Glomerular endothelial cell (primary cell): ENCODE results near the gene FERD3L. TPM values are rescaled to one million over a fixed set of nuclear protein-coding genes. Genes with fewer than 3 reads are reported as not detected.

ENCODE experiments used
- DNase-seq: peaks from one replicate; pipeline ENCODE4 v3.0.0-alpha.2; 2011; ENCODE audit warnings: low read depth, low spot score; ENCODE audit errors: extremely low read depth
- total RNA-seq: library from RNA; depleted of rRNA; stranded (reverse); fragments of >200 nt; gene quantifications from 2 replicates; pipeline ENCODE4 v1.2.3, GENCODE V29; 2015

Gene FERD3L
- total RNA-seq, 1 donor from 2014 or later: not detected

DNA sequence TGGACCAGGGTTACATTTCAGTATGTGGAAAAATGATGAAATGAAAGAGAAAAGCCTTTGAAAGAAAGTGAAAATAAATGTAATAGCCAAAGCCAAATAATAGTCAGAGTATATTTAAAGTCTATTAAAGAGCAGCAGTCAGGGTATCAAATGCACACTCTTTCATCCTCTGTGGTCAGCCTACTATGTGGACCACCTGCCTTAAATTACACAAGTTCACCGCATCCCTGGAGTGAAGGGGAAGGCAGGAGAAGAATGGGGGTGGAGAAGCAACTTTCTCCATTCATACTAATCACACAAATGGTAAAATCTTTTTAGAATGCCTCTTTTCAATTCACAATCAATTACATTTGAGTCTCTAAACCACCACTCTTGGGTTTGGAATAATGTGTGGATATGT, 43.7 kb downstream of the FERD3L start:
- no peak for DNase-seq

DNA sequence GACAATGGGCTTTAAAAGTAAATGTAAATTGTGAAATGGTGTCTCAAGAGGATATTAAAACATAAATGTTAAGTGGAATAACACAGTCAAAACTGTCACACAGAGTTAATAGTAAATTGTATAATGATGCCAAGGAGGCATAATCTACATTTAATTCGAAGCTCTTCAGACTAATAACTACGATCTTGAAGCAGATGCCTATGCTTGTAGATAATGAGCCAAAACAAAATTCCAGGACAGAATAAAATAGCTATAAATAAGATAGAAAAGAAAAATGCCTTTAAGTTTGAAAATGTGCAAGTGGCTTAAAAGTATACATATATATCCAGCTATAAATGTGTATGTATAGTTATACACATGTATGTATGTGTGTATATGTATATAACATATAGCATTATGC, 45.3 kb downstream of the FERD3L start:
- no peak for DNase-seq

DNA sequence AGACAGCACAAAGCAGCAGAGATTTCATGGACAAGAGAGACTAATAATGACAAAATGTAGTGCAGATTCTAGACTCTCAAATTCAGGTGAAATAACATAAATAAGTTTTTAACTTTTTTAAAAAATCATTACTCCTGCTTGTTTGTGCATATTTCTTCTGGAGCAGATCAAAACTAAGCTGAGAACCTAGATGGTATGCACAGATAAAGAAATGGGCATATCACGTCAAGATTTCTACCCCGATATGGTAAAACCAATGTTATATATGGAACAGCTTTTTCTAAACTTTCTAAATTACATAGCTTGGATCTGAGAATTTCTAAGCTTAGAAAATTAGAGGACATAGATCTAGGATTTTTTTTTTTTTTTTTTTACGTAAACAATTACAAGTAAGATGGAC, 46.0 kb downstream of the FERD3L start:
- DNase-seq: no peak

DNA sequence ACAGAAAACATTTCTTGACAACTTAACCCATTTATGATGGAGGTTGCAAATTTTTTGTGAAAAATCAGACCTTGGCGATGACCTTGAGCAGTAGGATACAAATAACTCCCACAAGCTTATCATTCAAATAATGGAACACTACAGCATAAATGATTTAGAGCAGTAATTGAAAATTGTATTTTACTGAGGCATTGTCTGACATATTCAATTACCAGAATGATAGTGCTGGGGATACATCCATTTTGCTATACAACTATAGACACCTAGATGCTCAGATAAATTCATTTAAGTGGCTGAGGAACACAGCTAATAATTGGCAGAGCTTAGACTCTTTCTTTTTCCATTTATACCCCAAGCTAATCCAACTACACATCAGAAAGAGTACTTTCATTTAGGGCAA, 46.7 kb downstream of the FERD3L start:
- no peak for DNase-seq

DNA sequence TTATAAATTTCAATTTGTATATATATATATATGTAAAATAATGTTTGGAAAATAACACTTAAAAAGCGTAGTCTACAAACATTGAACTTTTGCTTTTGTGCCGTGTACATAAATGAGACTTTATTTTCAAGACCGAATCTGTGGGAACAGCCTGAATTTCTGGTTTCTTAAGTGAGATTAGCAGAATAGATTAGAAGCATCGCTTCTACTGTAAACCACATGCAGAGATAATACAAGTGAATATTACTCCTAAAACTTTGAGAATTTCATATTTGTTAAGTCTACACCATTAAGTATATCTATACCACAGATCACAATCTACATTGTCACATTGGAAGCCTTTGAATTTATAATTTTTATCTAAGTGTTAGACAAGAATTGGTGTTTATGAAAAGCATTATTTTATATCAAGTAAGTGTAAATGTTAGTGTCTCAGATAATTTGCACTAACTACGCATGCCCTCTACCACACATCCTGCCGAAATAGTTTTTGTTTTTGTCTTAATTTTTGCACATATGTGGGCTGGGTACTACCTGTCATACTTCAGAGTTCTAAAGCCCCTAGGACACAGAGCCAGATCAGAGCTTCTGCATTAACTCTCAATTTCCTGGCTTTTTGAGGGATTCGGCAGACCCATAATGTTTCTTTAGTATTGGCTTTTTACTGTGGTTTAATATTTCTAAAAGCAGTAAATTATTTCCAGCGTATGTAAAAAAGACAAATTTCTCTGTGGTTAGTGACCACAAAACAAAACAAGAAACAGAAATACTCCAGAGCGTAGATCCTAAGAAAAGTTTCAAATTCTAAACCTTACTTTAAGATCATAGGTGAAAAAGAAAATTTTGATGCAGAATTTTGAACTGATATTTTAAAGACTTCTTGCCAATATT, 47.8 kb downstream of the FERD3L start:
- no peak for DNase-seq

DNA sequence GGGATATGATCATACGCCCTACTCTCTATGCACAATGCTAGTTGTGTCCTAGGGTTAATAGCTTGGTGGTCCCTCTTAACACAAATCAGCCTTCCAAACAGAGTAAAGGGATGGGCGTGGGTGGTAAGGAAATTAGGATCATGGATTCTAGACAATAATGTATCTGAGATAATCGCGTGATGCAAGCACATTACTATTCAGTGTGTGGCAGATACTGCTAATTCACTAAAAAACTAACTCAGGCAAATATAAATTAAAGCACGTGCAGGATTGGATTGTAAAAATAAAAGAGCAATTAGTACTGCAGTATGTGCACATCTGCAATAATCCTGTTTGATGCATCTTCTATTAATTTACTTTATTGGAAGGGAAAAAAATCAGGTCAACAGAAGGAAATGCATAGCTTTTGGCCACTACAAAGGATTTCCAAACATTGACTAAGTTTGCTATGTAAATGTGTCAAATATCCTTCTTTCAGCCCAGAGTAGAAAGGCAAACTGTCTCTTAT, 49.8 kb downstream of the FERD3L start:
- no peak for DNase-seq

Other genes with a start within 250 kb of the FERD3L start
- 0.19 and 1.8 TPM in 2 replicates for gene TWIST1, start 27.8 kb downstream of the FERD3L start, total RNA-seq